ENCODE measurements around the gene ZNF276.
A peak's percentile ranks its signal among the peaks of the same experiment; 100 is the strongest.

DNA sequence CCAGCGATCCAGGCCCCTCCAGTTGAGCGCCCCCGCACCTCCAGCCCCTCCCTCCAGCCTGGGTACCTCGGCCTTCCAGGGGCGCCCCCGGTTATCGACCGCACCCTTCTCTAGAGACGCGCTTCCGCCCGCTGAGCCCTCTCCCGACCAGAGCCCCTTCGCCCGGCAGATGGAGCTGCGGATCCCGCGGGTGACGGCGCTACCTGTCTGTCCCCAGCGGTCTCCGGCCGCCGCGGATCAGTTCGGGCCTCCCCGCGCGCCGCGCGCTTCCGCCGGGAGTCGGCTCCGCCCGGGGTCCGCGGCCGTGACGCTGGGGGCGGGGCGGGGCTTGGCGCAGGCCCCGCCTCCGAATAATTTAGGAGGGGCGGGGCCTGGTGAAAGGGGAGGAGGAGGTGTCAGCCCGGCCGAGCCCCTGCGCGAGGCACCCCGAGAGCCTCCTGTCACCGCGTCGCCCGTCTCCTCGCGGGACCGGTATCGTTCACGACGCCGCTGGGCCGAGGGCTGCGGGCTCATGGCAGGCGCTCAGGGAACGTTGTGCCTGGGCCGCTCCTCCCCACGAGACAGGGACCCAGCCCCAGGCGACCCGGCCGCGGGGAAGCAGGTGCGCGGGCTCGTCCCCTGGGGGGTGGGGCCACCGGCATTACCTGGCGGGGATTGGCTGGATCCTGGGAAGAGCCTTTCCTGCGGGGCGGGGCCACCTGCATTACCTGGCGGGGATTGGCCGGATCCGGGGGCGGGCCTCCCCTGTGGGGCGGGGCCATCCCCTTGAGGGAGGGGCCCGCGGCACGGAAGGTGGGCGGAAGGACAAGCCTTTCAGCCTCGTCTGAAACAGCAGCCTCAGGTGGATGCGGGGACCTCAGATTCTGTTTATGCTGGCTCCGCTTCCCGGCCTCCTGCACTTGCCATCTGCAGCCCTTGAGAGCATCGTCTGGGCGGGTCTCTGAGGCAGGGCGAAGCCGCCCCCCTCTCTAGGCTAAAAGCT lies 19.6 kb upstream of the ZNF276 start, which contains the start of gene SPATA2L:
- TF ChIP-seq, protein P1, sequence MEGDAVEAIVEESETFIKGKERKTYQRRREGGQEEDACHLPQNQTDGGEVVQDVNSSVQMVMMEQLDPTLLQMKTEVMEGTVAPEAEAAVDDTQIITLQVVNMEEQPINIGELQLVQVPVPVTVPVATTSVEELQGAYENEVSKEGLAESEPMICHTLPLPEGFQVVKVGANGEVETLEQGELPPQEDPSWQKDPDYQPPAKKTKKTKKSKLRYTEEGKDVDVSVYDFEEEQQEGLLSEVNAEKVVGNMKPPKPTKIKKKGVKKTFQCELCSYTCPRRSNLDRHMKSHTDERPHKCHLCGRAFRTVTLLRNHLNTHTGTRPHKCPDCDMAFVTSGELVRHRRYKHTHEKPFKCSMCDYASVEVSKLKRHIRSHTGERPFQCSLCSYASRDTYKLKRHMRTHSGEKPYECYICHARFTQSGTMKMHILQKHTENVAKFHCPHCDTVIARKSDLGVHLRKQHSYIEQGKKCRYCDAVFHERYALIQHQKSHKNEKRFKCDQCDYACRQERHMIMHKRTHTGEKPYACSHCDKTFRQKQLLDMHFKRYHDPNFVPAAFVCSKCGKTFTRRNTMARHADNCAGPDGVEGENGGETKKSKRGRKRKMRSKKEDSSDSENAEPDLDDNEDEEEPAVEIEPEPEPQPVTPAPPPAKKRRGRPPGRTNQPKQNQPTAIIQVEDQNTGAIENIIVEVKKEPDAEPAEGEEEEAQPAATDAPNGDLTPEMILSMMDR (IDR thresholded peaks at IDR 0.05): peak in 1 of 3 experiments; percentile 29
- TF ChIP-seq POLR2AphosphoS5 (IDR thresholded peaks at IDR 0.05) (peak; percentile 80 to 94), EP300 (IDR thresholded peaks at IDR 0.05) (no peak)
